ENCODE data around the gene MYO9B.
A peak's percentile ranks its signal among the peaks of the same experiment; 100 is the strongest.

The MYO9B gene

DNA sequence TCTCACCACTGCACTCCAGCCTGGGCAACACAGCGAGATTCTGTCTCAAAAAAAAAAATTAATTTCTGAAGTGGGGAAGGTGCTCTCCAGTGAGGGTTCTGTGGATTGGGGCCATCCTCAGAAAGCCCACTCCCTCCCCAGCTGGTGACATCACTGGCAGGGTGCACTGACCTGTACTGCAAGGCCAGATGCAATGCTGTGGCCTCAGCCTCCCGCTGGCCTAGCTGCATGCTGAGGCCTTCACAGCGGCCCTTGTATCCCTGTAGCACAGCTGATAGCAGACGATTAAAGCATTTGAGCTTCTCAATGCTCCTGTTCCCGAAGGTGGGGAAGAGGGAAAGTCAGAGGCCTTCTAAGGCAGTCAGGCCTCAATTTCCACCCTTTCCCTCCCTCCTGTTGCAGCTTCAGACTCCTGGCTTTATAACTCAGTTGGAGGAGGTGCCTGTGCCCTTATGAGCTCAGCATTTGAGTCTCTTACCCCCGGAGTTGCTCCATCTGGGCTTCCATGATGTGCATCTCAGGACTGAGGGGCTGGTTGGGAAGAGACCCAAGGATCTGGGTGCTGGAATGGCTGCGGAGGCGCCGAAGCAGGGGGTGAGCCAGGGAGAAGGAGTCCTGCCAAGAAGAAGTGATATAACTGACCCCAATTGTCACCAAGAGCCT is 183.7 kb downstream of the MYO9B start:
- no peak for DNase-seq (ENCODE audit: insufficient read length)
- no peak for FAIRE-seq
- TF ChIP-seq POLR2AphosphoS5 (IDR thresholded peaks at IDR 0.05; ENCODE audit: low read depth, low read length) (no peak), TAF1 (IDR thresholded peaks at IDR 0.05; ENCODE audit: borderline replicate concordance, low read depth, low read length) (no peak), POLR2A (IDR thresholded peaks at IDR 0.05; ENCODE audit: low read depth, low read length) (no peak)

DNA sequence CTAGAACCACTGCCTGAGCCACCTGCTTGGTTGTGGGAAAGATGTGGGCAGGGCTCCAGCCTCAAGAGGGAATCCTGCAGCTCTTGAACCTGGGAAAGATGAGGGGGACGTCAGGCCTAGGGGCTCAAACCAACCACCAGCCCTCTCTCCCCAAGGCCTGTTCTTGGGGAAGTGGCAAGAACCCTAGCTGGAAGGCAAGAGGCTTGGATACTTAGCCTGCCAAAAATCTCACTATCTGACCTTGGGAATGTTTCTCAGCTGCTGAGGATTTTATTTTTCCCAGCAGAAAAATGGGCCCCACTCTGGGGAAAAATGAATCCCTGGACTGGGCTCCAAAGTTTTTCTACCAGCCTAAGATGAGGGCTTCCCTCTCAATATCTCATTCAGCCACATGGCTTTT is 184.4 kb downstream of the MYO9B start:
- TF ChIP-seq TAF1 (IDR thresholded peaks at IDR 0.05; ENCODE audit: borderline replicate concordance, low read depth, low read length) = no peak
- TF ChIP-seq POLR2A (IDR thresholded peaks at IDR 0.05; ENCODE audit: low read depth, low read length) = no peak
- no peak for TF ChIP-seq POLR2AphosphoS5 (IDR thresholded peaks at IDR 0.05; ENCODE audit: low read depth, low read length)
- DNase-seq (ENCODE audit: insufficient read length) = no peak
- FAIRE-seq = no peak

DNA sequence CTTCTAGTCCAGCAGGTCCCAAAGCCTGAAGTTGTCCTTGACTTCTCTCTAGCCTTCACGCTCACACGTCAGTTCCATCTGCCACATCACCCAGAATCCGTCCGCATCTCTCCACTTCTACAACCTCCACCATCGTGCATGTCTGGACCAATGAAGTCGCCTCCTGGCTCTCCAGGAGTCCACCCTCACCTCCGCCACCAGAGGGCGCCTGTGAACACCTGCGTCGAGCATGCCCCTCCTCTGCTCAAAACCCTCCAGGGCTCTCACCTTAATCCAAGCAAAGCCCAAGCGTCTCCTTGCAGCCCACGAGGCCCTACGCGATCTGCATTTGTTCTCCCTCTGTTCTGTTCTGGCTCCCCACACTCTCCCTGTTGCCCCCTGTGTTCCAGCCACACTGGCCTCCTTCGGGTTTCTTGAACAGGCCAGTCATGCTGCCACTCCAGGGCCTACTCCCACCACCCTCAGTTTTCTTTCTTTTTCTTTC is 185.3 kb downstream of the MYO9B start:
- DNase-seq (ENCODE audit: insufficient read length) (peak; percentile 95), FAIRE-seq (peak; percentile 97)
- no peak for TF ChIP-seq TAF1 (IDR thresholded peaks at IDR 0.05; ENCODE audit: borderline replicate concordance, low read depth, low read length)
- no peak for TF ChIP-seq POLR2AphosphoS5 (IDR thresholded peaks at IDR 0.05; ENCODE audit: low read depth, low read length)
- TF ChIP-seq POLR2A (IDR thresholded peaks at IDR 0.05; ENCODE audit: low read depth, low read length) = no peak

DNA sequence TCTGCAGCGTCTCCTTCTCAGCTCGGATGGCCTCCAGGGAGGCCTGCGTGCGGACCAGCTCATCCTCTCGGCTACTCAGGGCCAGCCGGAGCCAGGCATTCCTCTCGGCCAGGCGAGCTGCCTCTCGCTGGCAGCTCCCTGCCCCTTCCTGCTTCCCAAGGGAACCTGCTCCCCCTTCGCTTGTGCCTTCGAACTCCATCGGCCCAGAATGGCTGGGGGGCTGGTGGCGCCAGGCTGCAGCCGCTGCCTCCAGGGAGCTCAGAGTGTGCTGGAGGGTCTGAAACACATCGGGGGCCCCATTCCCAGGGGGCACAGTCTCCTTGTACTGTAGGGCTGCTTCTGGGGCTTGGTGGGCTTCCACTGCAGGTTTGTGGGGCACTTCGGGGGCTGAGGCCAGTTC is 187.0 kb downstream of the MYO9B start:
- DNase-seq (ENCODE audit: insufficient read length) = no peak
- FAIRE-seq = no peak

More for the DNA sequence above, 187.0 kb downstream of the MYO9B start:
- TF ChIP-seq POLR2A (IDR thresholded peaks at IDR 0.05; ENCODE audit: low read depth, low read length) (no peak), POLR2AphosphoS5 (IDR thresholded peaks at IDR 0.05; ENCODE audit: low read depth, low read length) (no peak), TAF1 (IDR thresholded peaks at IDR 0.05; ENCODE audit: borderline replicate concordance, low read depth, low read length) (no peak)
